ENCODE data around the gene ATP5F1E.
"Not testable (repeated sequence)": the region's sequence is repeated elsewhere in the genome, so short reads cannot be mapped to it uniquely, and the experiment has no call there.

Gene ATP5F1E

DNA sequence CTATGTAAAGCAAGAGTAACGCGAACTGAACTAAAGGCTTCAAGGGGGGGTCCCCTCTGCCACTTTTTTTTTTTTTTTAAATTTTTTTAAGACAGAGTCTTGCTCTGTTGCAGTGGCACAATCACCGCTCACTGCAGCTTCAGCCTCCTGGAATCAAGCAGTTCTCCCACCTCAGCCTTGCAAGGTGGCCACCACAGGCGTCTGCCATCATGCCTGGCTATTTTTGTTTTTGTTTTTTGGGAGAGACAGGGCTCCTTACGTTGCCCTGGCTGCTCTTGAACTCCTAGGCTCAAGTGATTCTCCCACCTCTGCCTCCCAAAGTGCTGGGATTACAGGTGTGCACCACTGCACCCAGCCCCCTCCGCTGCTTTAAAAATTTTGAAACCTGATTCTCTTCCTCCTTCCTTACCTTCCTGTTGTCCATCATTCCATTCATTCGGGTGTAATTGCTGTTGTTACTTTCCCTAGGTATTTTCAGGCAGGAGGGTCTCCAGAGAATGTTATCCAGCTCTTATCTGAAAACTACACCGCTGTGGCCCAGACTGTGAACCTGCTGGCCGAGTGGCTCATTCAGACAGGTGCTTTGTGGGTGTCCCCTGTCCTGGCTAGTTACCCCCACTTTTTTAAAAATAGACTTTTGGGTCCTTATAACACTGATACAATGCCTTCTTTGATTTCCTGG lies 45.7 kb downstream of the ATP5F1E start:
- H3K79me2 ChIP-seq (ENCODE audit: insufficient read depth, low read length) = peaks cover 58% of the 10 kb centered on the region

DNA sequence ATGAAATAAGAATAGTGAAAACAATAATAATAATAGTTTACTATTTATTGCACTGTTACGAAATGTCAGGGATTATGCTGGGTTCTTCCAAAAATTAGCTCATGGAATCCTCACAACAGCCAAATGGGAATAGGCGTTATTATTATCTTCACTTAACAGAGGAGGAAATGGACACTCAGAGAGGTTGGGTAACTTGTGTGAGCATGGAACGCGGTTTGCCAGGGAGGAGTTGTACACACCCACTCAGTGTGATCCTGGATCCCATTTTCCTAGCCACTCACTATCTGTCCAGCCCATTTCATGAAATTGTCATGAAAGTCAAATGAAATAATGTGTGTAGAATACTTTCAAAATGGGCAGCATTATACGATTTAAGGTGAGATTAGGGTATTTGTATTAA lies 46.5 kb downstream of the ATP5F1E start:
- no peaks in the 10 kb centered on the region for H3K9me3 ChIP-seq (ENCODE audit: insufficient read depth, low read length, severe bottlenecking)
- H3K9ac ChIP-seq (ENCODE audit: low read depth, low read length) = no peak overlapping the region
- ATAC-seq (ENCODE audit: insufficient read depth, low read depth) (no peak), DNase-seq (no peak)
- H4K20me1 ChIP-seq (ENCODE audit: insufficient read depth, low read length) = peaks cover 54% of the 10 kb centered on the region
- H3K27me3 ChIP-seq (ENCODE audit: insufficient read depth, low read length, poor library complexity) = no peaks in the 10 kb centered on the region
- H3K36me3 ChIP-seq (ENCODE audit: insufficient read depth, low read length) = peaks cover 64% of the 10 kb centered on the region
- peaks cover 61% of the 10 kb centered on the region for H3K79me2 ChIP-seq (ENCODE audit: insufficient read depth, low read length)
- no peak overlapping the region for H2AFZ ChIP-seq (ENCODE audit: low read depth, low read length)
- no peak overlapping the region for H3K4me2 ChIP-seq (ENCODE audit: insufficient read depth, low read length)
- TF ChIP-seq, protein P1, sequence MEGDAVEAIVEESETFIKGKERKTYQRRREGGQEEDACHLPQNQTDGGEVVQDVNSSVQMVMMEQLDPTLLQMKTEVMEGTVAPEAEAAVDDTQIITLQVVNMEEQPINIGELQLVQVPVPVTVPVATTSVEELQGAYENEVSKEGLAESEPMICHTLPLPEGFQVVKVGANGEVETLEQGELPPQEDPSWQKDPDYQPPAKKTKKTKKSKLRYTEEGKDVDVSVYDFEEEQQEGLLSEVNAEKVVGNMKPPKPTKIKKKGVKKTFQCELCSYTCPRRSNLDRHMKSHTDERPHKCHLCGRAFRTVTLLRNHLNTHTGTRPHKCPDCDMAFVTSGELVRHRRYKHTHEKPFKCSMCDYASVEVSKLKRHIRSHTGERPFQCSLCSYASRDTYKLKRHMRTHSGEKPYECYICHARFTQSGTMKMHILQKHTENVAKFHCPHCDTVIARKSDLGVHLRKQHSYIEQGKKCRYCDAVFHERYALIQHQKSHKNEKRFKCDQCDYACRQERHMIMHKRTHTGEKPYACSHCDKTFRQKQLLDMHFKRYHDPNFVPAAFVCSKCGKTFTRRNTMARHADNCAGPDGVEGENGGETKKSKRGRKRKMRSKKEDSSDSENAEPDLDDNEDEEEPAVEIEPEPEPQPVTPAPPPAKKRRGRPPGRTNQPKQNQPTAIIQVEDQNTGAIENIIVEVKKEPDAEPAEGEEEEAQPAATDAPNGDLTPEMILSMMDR (IDR thresholded peaks at IDR 0.05; ENCODE audit: borderline replicate concordance, extremely low read depth, low read length, poor library complexity, severe bottlenecking) = no peak
- H3K4me1 ChIP-seq (ENCODE audit: insufficient read depth, low read length) = peaks cover 28% of the 10 kb centered on the region
- no peak overlapping the region for H3K27ac ChIP-seq (ENCODE audit: low read length)
- no peak overlapping the region for H3K4me3 ChIP-seq (ENCODE audit: low read depth in 1 of 2, low read length in 2 of 2)

More for the DNA sequence above, 45.7 kb downstream of the ATP5F1E start:
- no peaks in the 10 kb centered on the region for H3K27me3 ChIP-seq (ENCODE audit: insufficient read depth, low read length, poor library complexity)
- no peak for DNase-seq
- H3K4me2 ChIP-seq (ENCODE audit: insufficient read depth, low read length) = no peak overlapping the region
- H3K9me3 ChIP-seq (ENCODE audit: insufficient read depth, low read length, severe bottlenecking) = no peaks in the 10 kb centered on the region
- H2AFZ ChIP-seq (ENCODE audit: low read depth, low read length) = no peak overlapping the region
- H3K27ac ChIP-seq (ENCODE audit: low read length) = no peak overlapping the region
- no peak overlapping the region for H3K4me3 ChIP-seq (ENCODE audit: low read depth in 1 of 2, low read length in 2 of 2)
- peaks cover 72% of the 10 kb centered on the region for H3K36me3 ChIP-seq (ENCODE audit: insufficient read depth, low read length)
- H3K9ac ChIP-seq (ENCODE audit: low read depth, low read length) = no peak overlapping the region
- no peak for ATAC-seq (ENCODE audit: insufficient read depth, low read depth)
- no peak for TF ChIP-seq EZH2 (IDR thresholded peaks at IDR 0.05; ENCODE audit: borderline replicate concordance, low read depth, low read length, severe bottlenecking)
- TF ChIP-seq, protein P1 (IDR thresholded peaks at IDR 0.05; ENCODE audit: borderline replicate concordance, extremely low read depth, low read length, poor library complexity, severe bottlenecking) = no peak
- H4K20me1 ChIP-seq (ENCODE audit: insufficient read depth, low read length) = peaks cover 59% of the 10 kb centered on the region
- H3K4me1 ChIP-seq (ENCODE audit: insufficient read depth, low read length) = peaks cover 26% of the 10 kb centered on the region

DNA sequence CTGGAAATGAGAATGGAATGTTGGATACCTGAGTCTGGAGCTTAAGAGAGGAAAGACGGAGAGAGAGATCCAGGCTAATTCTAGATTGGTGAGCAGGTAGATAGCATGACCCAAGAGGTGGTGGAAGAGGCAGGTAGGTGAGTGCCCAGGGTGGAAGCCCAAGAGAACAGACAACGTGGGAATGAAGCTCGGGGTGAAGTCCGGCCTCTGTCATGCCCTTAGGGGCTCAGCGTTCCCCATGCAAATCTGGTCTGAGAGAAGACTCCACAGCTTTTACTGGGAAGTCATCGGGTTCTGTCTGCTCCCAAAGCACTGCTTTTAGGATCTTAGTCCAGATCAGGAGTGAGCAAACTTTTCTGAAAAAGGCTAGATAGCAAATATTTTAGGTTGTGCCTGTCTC lies 47.4 kb downstream of the ATP5F1E start:
- no peak for TF ChIP-seq EZH2 (IDR thresholded peaks at IDR 0.05; ENCODE audit: borderline replicate concordance, low read depth, low read length, severe bottlenecking)
- TF ChIP-seq, protein P1 (IDR thresholded peaks at IDR 0.05; ENCODE audit: borderline replicate concordance, extremely low read depth, low read length, poor library complexity, severe bottlenecking) = no peak
- ATAC-seq (ENCODE audit: insufficient read depth, low read depth) = no peak
- Histone ChIP-seq H3K9me3 (ENCODE audit: insufficient read depth, low read length, severe bottlenecking) (no peaks in the 10 kb centered on the region), H3K27me3 (ENCODE audit: insufficient read depth, low read length, poor library complexity) (no peaks in the 10 kb centered on the region), H3K4me3 (ENCODE audit: low read depth in 1 of 2, low read length in 2 of 2) (no peak overlapping the region), H3K4me1 (ENCODE audit: insufficient read depth, low read length) (peaks cover 35% of the 10 kb centered on the region), H3K36me3 (ENCODE audit: insufficient read depth, low read length) (peaks cover 56% of the 10 kb centered on the region), H3K4me2 (ENCODE audit: insufficient read depth, low read length) (peak overlapping the region; percentile 77; the same call in 1 of the 2 replicates), H4K20me1 (ENCODE audit: insufficient read depth, low read length) (peaks cover 52% of the 10 kb centered on the region), H3K9ac (ENCODE audit: low read depth, low read length) (no peak overlapping the region), H3K27ac (ENCODE audit: low read length) (no peak overlapping the region), H2AFZ (ENCODE audit: low read depth, low read length) (no peak overlapping the region), H3K79me2 (ENCODE audit: insufficient read depth, low read length) (peaks cover 61% of the 10 kb centered on the region)
- DNase-seq = no peak

DNA sequence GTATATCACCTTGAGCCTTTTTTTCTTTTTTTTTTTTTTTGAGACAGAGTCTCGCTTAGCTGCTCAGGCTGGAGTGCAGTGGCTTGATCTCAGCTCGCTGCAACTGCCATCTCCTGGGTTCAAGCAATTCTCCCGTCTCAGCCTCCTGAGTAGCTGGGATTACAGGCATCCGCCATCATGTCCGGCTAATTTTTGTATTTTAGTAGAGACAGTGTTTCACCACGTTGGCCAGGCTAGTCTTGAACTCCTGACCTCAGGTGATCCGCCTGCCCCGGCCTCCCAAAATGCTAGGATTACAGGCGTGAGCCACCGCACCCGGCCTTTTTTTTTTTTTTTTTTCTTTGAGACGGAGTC lies 49.0 kb downstream of the ATP5F1E start:
- H3K9me3 ChIP-seq (ENCODE audit: insufficient read depth, low read length, severe bottlenecking); ATAC-seq (ENCODE audit: insufficient read depth, low read depth); DNase-seq; H2AFZ ChIP-seq (ENCODE audit: low read depth, low read length); H3K27ac ChIP-seq (ENCODE audit: low read length); H3K27me3 ChIP-seq (ENCODE audit: insufficient read depth, low read length, poor library complexity): not testable (repeated sequence)
- Histone ChIP-seq H3K4me1 (ENCODE audit: insufficient read depth, low read length) (peaks cover 35% of the 10 kb centered on the region), H3K9ac (ENCODE audit: low read depth, low read length) (peak overlapping the region; percentile 79; the same call in 1 of the 2 replicates), H4K20me1 (ENCODE audit: insufficient read depth, low read length) (peaks cover 42% of the 10 kb centered on the region), H3K36me3 (ENCODE audit: insufficient read depth, low read length) (peaks cover 40% of the 10 kb centered on the region), H3K79me2 (ENCODE audit: insufficient read depth, low read length) (peaks cover 61% of the 10 kb centered on the region), H3K4me3 (ENCODE audit: low read depth in 1 of 2, low read length in 2 of 2) (peak overlapping the region in 1 of 2 experiments; percentile 98; a peak in 2 of 4 replicates), H3K4me2 (ENCODE audit: insufficient read depth, low read length) (peak overlapping the region; percentile 77)
